ENCODE results near the gene PDZD8. TPM values are rescaled to one million over a fixed set of nuclear protein-coding genes. Genes with fewer than 3 reads are reported as not detected.
"Not testable (repeated sequence)": the region's sequence is repeated elsewhere in the genome, so short reads cannot be mapped to it uniquely, and the experiment has no call there.

PDZD8 gene
- total RNA-seq, 2 experiments from 2014 or later, result 10.5 to 26.4 TPM

DNA sequence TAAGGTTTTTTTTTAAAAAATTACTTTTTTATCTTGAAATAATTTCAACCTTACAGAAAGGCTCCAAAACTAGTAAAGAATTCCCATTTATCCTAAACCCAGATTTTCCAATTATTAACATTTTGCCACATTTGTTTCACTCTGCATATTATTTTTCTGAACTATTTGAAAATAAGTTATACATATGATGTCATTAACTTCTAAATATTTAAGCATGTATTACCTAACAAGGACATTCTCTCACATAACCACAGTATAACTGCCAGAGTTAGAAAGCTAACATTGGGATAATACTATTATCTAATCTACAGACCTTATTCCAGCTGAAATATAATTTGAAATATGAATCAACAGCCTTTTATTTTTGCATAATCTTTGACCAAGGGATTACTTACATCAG lies 68.6 kb downstream of the PDZD8 start:
- no peaks in the 10 kb centered on the region for H4K20me1 ChIP-seq (ENCODE audit: insufficient read depth, low read length)
- no TSS peak for BruUV-seq (replicated peaks)
- CTCF ChIA-PET (ENCODE audit: unreplicated experiment), result no interaction called here
- no peak overlapping the region for H2AFZ ChIP-seq (ENCODE audit: low read length)
- DNase-seq (ENCODE audit: low spot score), result no peak
- intact Hi-C loops (cut with micrococcal nuclease; ENCODE audit: unreplicated experiment), result no loop called here
- H3K9me2 ChIP-seq (ENCODE audit: insufficient read depth, low read length), result no peaks in the 10 kb centered on the region
- POLR2A ChIA-PET, result no interaction called here
- H3K27ac ChIP-seq (ENCODE audit: low read depth, low read length, poor library complexity, severe bottlenecking), result no peak overlapping the region
- no peak overlapping the region for H3K4me2 ChIP-seq (ENCODE audit: low read length)
- no peaks in the 10 kb centered on the region for H3K79me2 ChIP-seq (ENCODE audit: insufficient read depth, low read depth, low read length)
- TF ChIP-seq EZH2phosphoT487 (IDR thresholded peaks at IDR 0.05; ENCODE audit: borderline replicate concordance, low read depth, low read length), result no peak
- TF ChIP-seq, protein P1, sequence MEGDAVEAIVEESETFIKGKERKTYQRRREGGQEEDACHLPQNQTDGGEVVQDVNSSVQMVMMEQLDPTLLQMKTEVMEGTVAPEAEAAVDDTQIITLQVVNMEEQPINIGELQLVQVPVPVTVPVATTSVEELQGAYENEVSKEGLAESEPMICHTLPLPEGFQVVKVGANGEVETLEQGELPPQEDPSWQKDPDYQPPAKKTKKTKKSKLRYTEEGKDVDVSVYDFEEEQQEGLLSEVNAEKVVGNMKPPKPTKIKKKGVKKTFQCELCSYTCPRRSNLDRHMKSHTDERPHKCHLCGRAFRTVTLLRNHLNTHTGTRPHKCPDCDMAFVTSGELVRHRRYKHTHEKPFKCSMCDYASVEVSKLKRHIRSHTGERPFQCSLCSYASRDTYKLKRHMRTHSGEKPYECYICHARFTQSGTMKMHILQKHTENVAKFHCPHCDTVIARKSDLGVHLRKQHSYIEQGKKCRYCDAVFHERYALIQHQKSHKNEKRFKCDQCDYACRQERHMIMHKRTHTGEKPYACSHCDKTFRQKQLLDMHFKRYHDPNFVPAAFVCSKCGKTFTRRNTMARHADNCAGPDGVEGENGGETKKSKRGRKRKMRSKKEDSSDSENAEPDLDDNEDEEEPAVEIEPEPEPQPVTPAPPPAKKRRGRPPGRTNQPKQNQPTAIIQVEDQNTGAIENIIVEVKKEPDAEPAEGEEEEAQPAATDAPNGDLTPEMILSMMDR (conservative IDR thresholded peaks at IDR 0.05; ENCODE audit: low read length), result no peak
- H3K4me1 ChIP-seq (ENCODE audit: insufficient read depth, low read length, poor library complexity, severe bottlenecking), result no peaks in the 10 kb centered on the region
- H3K36me3 ChIP-seq (ENCODE audit: insufficient read depth, low read length), result peaks cover 17% of the 10 kb centered on the region
- no peak overlapping the region for H3K4me3 ChIP-seq (ENCODE audit: low read depth, low read length, poor library complexity, severe bottlenecking)
- no peaks in the 10 kb centered on the region for H3K9me3 ChIP-seq (ENCODE audit: low read length)

DNA sequence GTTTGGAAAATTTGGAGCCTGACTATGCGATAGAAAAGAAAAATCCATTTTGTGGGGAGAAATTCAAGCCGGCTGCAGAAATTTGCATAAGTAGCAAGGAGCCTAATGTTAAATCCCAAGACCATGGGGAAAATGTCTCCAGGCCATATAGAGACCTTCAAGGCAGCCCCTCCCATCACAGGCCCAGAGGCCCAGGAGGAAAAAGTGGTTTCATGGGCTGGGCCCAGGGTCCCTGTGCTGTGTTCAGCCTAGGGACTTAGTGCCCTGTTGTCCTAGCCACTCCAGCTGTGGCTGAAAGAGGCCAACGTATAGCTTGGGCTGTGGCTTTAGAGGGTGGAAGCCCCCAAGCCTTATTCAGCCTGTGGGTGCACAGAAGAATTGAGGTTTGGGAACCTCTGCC lies 71.8 kb downstream of the PDZD8 start:
- CTCF ChIA-PET (ENCODE audit: unreplicated experiment); H3K79me2 ChIP-seq (ENCODE audit: insufficient read depth, low read depth, low read length); H2AFZ ChIP-seq (ENCODE audit: low read length); H4K20me1 ChIP-seq (ENCODE audit: insufficient read depth, low read length); H3K9me2 ChIP-seq (ENCODE audit: insufficient read depth, low read length); H3K27ac ChIP-seq (ENCODE audit: low read depth, low read length, poor library complexity, severe bottlenecking); H3K9me3 ChIP-seq (ENCODE audit: low read length); intact Hi-C loops (cut with micrococcal nuclease; ENCODE audit: unreplicated experiment); H3K4me1 ChIP-seq (ENCODE audit: insufficient read depth, low read length, poor library complexity, severe bottlenecking); H3K4me3 ChIP-seq (ENCODE audit: low read depth, low read length, poor library complexity, severe bottlenecking); H3K4me2 ChIP-seq (ENCODE audit: low read length); BruUV-seq (replicated peaks); DNase-seq (ENCODE audit: low spot score): not testable (repeated sequence)
- POLR2A ChIA-PET, result interaction anchor here (0.6 kb wide), 1 partner anchor 10 kb away, joined by 3 read pairs; no protein-coding TSS in a partner anchor
- H3K36me3 ChIP-seq (ENCODE audit: insufficient read depth, low read length), result peaks cover 12% of the 10 kb centered on the region

DNA sequence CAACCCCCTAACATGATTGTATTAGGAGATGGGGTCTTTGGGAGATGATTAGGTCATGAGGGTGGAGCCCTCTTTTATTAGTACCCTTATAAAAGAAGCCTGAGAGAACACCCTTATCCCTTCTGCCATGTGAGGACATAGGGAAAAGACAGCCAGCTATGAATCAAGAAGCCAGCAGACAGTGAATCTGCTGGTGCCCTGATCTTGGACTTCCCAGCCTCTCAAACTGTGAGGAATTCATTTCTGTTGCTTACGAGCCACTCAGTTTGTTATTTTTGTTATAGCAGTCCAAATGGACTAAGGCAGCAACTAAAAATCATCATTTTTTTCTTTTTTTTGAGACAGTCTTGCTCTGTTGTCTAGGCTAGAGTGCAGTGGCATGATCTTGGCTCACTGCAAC lies 74.6 kb downstream of the PDZD8 start:
- Histone ChIP-seq H4K20me1 (ENCODE audit: insufficient read depth, low read length) (no peaks in the 10 kb centered on the region), H3K9me2 (ENCODE audit: insufficient read depth, low read length) (no peaks in the 10 kb centered on the region), H3K36me3 (ENCODE audit: insufficient read depth, low read length) (peaks cover 9% of the 10 kb centered on the region), H3K27ac (ENCODE audit: low read depth, low read length, poor library complexity, severe bottlenecking) (no peak overlapping the region), H3K4me1 (ENCODE audit: insufficient read depth, low read length, poor library complexity, severe bottlenecking) (no peaks in the 10 kb centered on the region), H2AFZ (ENCODE audit: low read length) (no peak overlapping the region), H3K79me2 (ENCODE audit: insufficient read depth, low read depth, low read length) (no peaks in the 10 kb centered on the region), H3K4me2 (ENCODE audit: low read length) (no peak overlapping the region), H3K9me3 (ENCODE audit: low read length) (no peaks in the 10 kb centered on the region), H3K4me3 (ENCODE audit: low read depth, low read length, poor library complexity, severe bottlenecking) (no peak overlapping the region)
- TF ChIP-seq, protein P1 (conservative IDR thresholded peaks at IDR 0.05; ENCODE audit: low read length), result no peak
- TF ChIP-seq EZH2phosphoT487 (IDR thresholded peaks at IDR 0.05; ENCODE audit: borderline replicate concordance, low read depth, low read length), result no peak
- BruUV-seq (replicated peaks), result no TSS peak
- ChIA-PET POLR2A (no interaction called here), CTCF (ENCODE audit: unreplicated experiment) (no interaction called here)
- DNase-seq (ENCODE audit: low spot score), result no peak
- intact Hi-C loops (cut with micrococcal nuclease; ENCODE audit: unreplicated experiment), result no loop called here

All from OCI-LY7 (cell line).